SK-N-DZ (cell line): ENCODE results near the gene CACNA1E.

Experiments
- DNase-seq: peaks from one replicate; pipeline ENCODE4 v3.0.0-alpha.2; 2015; ENCODE audit warnings: low spot score

CACNA1E gene

DNA sequence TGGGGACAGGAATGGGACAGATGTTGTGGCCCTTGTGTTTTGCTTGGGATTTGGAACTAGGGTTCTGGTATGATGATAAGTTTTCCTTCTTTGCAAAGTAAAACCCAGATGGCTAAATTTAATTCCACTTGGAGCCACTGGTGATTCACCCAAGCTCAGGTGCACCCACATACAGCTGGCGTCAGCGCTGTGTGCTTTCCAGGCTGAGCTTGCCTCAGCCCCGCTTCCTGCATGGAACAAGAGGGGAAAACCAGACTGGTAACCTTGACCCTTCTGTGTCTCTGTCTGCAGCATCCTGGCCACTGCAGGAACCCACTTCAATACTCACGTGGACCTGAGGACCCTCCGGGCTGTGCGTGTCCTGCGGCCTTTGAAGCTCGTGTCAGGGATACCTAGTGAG lies 94.2 kb downstream of the CACNA1E start:
- DNase-seq, result no peak

DNA sequence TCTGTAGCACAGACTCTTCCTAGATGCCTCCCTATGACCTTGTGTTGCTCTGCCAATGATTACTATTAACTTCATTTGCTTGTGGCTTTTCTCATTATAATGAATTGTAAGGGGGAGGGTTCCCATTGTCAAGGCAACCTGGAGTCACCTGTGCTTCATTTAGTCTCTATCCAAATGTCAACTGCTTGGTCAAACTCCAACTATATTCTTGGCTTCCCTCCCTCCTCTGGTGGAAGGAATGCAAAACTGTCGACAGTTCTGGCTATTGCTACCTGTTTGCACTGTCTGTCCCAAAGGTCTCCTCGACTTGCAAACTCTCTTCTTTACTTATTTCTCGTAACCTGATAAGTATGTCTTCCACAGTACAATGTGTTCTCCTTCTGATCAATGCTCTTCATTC lies 100.3 kb downstream of the CACNA1E start:
- no peak for DNase-seq

DNA sequence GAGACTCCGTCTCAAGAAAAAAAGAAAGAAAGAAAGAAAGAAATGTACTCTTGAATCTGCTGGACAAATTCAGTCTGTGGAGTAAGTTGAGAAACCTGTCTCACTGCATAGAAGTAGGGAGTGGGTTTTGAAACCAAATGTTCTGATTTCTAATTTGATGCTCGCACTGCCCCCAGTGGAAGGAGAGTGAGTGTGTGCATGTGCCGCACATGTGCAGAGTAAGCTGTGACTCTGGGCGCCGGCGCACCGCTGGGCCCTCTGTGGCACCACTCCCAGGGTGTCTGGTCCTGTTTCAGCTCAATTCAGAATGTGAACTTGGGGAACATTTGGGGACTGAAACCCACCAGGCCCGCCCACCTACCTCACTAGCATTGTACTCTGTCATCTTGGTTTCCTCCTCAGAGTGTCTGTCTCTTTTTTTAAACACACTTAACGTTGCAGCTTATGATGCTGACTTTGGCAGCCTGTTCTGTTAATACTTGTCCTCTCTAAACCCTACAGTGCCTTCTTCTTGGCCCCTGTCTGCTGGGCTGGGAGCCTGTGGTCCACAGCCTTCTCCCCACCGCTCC lies 104.6 kb downstream of the CACNA1E start:
- no peak for DNase-seq

DNA sequence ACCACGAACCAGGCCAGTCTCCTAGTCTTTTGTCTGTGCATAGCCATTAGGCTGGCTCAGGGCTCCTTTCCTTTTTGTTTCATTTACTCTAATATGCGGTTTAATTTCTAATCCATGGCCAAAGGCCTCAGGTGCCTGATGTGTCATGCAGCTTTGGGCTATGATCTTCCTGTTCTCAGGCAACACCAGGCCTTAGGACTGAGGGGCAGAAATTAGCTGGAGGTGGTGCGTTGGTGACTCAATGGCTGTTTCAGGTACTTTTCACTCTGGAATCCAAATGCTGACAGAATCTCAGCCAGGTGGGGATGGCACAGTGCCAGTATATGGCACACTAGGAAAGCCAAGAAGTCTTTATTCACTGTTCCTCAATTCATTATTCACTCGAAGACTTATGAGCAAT lies 105.3 kb downstream of the CACNA1E start:
- DNase-seq, result no peak

DNA sequence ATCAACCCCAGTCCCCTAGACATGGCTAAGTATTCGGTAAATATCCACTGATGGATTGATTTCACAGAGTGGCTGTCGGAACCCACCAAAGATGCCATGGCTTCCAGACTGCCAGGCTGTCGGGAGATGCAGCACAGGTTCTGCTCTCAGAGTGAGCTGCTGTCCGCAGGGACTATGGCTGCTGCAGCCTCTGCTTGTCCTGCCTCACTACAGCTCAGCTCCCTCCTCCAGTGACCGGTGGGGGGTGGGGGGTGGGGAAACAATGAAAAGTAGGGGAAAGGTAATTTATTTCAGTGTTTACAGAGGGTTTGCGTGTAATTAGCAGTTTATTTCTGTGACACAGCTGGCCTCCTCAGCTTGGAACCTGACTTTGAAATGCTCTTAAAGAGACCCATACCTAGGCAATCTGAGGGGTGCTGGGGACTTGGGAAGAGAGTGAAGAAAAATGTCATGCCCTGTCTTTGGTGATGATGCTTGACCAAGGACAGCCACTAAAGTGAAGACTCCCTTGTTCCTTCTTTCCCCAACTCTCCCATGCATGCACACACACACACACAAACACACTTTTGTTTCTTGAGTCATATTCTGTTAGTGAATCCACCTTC lies 109.0 kb downstream of the CACNA1E start:
- DNase-seq, result no peak

DNA sequence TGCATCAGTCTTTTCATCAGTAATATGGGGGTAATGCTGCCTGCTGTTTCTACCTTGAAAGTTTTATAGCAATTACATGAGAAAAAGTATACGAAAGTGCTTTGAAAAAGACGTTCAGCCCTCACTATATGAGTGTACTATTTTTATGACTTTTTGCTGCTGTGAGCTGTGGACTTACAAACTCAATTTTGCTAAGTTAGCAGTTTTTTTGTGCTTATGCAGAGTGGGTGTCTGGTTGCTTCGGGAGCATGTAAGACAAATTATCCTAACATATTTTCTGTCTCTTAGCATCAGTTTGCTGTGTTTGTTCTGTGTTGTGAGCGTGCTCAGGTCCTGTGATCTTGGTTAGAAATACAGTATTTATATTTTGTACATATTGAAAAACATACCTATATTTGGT lies 109.7 kb downstream of the CACNA1E start:
- no peak for DNase-seq

DNA sequence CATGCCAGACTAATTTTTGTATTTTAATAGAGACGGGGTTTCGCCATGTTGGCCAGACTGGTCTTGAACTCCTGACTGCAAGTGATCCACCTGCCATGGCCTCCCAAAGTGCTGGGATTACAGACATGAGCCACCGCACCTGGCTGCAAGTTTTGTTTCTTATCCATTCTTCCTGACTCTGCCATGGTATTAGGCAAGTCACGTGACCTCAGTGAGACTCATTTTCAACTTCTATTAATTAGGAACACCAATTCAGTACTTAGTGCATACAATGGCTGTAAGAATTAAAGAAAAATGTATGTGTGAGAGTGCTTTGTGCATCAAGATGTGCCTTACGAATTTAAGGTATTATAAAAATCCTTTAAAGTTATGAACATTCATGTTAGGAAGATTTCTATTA lies 111.2 kb downstream of the CACNA1E start:
- no peak for DNase-seq

DNA sequence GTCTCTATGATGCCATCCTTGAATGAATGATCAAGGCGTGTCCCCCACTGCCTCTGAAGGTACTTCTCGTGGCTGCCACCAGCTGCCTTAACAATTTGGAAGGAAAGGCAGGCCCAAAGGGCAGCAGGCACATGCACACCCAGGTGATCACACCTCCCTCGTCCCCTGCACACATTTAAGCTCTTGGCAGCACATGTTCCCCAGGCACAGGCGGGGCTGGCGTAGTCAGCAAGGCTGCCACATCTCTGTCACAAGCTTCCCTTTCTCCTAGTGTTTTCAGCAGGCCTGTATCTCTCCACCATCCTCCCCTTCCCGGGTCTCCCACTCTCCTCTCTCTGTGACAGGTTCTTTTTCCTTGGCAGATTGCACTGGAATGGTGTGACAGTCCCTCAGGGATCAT lies 111.9 kb downstream of the CACNA1E start:
- DNase-seq, result no peak

DNA sequence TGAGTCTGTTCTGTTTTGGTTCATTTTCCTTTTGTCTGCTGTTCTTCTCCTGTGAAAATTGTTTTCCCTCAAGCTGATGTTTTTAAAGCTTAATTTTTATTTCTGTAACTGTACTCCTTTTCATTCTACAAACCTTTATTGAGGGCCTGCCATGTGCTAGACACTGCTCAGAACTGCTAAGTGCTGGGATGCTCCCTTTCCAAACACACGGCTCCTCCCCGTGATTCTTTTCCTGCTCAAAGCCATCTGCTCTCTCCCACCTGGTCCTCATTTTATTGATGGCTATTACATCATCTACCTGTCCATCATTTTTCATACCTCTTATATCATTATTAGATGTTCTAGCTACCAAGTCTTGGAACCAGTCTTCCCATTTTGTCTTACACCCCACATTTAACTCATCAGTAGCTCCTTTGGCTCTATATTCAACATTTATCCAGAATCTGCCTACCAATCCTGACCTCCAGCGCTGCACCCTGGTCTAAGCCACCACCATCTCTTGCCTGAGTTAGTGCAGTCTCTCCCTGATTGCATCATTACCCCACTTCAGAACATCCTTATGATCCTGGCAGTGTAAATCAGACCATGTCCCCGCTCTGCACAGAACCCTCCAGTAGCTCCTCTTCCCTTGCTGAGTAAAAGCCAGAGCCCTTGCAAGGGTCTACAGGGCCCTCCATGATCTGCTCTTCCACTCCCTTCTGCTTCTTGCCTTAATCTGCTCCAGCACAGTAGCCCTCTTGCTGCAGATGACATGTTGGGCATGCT lies 118.1 kb downstream of the CACNA1E start:
- no peak for DNase-seq

DNA sequence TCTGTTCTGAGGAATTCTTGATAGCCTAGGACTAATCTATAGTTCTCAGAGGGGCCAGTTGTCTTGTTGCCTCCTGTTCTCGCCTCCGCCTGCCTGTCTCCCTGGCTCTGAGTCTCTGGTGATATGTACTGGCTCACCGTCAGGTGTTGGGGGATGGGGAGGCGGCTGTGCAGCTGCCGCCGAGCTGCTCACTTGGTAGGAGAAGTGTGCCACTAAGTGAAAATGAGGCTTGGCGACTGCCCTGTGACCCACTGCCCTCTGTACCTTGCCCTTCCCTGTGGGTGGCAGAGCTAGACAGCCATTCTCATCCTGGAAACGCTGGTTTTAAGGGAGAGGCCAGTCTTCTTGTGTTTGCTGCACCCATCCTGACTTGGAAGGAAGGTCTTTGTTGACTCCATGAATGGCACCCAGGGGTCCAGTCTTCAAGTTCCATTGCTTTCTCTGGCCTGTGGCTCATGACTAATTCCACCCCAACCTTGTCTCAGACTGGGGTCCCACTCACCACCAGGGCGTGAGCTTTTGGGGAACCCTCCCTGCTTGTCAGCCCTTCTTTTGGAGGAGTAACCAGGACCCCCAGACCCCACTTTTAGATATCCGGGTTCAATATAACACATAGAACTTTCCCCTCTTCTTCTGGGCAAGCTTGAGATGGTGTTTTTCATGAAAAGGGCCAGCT lies 120.6 kb downstream of the CACNA1E start:
- no peak for DNase-seq

DNA sequence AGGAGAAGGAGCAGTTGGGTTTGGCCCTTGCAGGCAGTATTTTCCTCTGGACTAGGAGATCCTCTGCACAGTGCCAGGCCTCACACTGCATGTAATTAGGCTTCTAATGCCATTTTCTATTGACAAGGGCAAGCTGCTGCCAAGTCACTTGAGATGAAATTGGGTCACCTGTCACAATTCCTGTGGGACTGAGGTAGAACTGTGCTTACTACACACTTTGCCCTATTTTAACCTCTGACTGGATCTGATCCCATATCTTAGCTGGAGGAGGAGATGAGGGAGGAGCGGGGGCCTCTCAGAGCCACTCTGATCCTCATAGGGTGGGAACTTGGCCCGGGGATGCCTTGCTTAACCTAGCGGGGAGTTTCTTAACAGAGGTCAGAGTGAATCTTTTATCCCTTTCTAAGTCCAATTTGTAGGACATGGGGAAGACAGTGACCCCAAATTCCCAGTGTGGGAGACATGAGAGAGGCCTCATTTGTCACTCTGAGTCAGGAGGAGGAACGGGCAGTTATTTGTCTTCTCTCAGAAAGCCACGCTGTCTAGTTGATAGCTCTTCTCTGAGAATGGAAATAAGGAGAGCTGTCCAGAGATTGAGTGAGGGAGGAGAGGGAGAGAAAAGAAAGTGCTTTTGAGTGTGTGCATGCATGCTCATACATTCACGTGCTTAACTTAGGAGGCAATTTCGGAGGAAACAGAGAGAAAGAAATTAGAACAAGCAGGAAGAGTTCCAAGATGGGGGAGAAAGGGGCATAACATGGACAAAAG lies 121.3 kb downstream of the CACNA1E start:
- DNase-seq, result no peak

DNA sequence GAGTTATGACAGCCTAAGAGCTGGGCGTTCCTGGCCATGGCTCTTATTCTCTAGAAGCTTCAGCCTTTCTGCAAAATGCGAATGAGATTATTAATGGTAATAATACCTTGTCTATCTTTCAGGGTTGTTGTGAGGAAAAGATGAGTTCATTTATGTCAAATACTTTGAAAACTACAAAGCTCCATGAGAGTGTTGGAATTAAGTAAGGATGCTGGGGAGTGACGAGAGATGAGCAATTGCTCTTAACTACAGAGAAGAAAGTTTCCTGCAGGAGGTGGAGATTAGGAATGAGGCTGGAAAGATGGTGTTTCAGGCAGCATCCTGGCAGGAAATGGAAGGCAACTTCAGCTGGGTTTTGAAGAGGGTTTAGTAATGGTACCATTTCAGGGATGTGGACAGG lies 124.2 kb downstream of the CACNA1E start:
- DNase-seq, result no peak

DNA sequence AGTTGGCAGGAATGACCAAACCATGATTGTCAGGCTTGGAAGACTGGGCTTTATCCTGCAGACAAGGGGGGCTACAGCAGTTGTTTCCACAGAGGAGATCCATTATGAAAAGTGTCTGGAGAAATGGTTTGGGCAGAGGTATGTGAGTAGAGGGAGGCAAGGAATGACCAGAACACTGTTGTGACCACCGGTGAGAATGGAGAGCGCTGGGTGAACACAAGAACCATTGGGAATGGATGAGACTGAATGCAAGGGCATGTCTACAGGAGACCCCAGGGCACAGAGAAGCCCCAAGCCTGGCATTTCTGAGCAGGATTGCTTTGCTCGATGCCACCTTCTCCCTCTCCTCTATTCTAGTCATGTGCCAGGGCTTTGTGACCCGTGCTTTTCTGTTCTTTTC lies 125.1 kb downstream of the CACNA1E start:
- DNase-seq, result no peak

DNA sequence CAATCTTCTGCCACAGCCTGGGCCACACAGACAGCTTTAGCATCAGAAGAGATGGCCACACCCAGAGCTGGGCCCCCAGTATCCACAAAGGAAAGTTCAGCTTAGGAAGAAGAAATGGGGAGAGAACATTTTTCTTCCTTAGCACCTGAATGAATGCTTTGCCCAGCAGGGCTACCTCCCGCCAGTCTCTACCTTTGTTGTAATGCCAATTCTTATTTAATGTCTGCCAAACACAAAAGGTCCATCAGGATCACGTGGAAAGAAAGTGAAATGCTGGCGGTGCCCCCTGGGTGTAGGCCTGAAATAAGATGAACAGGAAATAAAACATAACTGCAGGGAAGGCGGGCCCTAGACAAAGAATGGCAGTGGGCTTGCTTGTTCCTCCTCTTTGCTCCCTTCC lies 125.6 kb downstream of the CACNA1E start:
- no peak for DNase-seq

DNA sequence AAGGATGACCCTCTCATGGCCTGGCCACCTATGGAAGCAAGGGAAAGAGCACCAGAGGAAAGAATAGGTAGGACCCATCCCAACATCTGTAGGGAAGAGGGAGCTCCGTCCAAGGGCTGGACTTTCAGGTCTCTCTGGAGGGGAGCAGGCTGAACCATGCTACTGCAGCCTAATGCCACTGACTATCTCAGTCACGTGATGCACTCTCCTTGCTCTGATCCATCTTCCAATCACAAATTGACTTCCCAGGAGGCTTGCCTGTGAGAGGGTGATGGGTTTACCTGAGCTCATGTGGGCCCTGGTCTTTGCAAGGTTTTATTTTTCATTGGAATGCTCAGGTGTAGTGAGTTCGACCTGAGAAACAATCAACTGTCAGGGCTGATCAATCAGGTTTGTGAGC lies 128.8 kb downstream of the CACNA1E start:
- DNase-seq, result no peak

DNA sequence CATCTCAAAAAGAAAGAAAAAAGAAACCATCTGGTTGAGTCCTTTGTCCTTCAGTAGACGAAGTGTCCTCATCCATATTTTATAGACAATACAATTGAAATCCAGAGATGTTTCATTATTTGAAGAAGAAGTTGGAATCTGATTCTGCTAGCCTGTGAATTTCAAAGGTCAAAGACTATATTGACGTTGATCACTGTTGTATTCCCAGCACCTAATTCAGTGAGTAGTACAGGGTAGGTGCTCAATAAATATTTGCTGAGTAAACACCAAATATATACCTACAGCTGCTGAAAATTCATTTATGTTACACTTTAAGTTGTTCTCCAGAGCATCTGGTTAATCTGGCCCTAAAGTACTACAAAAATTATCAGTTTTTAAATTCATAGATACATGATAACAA lies 135.2 kb downstream of the CACNA1E start:
- DNase-seq, result no peak

DNA sequence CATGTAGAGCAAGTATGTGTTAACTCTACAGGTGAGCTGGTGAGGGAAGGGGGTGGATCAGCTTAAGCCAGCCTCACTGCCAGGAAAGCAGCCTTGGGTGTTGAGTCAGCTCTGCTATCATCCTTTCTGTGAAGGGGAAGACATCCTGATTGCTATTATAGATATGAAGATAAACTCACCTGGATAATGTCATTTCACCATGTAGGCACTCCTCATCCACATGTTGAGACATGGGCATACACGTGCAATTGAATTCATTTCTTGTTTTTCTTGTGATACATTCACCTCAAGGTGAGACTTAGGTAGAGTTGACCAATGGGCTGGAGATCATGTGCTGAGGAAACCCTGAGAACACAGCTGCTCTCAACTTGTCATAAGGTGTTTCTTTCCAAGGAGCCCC lies 136.9 kb downstream of the CACNA1E start:
- DNase-seq, result no peak

DNA sequence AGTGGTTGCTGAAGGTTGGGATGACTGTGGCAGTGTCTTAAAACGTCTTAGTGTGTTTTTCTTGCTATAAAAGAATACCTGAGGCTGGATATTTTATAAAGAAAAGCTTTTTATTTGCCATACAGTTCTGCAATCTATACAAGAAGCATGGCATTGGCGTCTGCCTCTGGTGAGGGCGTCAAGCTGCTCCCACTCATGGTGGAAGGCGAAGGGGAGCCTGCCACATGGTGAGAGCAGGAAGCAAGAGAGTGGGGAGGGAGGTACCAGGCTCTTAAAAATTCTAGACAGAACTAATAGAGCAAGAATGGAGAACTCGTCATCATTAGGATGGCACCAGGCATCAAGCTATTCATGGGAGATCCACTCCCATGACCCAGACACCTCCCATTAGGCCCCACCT lies 140.5 kb downstream of the CACNA1E start:
- DNase-seq, result no peak

DNA sequence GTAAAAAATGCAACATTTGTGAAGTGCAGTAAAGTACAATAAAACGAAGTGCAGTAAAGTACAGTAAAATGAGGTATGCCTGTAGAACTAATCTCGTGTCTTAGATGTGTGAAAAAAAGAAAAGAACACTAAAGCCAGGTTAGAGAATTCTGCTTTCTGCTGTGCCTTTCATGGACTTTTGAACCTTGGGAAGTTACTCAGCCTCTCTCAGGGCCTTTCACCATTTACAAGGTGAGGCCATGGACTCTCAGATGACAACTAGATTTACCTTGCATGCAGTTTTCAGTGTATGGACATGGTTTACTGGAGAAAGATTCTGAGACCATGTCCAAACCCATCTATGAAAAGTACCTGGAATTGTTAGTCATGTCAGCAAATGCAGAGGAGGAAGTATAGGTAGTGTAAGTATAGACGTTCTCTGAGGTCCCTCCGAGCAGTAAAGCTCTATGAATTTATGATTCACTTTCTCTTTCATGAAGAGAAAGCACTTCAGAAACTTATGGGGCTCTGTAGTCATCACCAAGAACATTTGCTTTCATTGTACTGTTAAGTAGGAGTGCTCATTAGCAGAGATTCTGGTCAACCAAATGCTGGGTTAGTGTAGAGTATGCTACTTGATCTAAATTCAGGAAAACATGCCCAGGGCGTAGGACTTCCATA lies 143.1 kb downstream of the CACNA1E start:
- no peak for DNase-seq

DNA sequence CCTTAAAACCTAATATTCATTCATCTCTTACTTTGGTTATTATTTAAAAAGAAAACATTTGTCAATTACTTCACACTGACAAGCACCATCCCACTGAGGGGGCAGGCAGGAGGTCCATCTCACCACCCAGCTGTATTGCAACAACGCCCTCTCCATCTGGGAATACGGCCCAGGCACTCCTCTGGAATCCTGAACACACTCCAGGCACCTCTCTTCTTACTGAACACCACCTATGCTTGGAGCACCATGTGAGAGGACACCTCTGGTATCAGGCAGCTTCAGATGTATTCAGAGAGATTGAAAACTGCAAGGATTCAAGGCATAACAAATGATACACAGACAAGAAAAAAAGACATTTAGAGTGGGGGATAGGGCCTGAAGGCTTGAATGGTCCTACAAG lies 147.1 kb downstream of the CACNA1E start:
- DNase-seq, result no peak

DNA sequence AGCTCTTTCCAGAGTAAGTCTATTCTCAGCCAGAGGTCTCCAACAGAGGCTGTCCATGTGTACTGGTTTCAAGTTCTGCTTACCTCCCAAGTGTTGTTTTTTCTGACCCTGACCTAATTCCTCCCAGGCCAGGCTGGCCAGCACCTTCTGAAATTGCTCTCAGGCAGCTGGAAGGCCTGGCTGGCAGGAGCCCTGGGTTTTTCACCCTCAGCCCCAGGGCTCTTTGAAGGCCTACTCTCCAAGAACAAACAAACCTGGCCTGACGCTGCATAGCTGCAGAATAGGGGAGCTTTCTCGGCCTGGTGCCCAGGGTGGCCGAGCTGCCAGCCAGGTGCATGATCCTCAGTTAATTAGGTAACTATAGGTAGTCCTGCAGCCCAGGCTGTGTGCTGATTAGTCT lies 147.5 kb downstream of the CACNA1E start:
- DNase-seq, result no peak
